GM23338 (cell line): ENCODE data around the gene C9orf85. TPM values are rescaled to one million over a fixed set of nuclear protein-coding genes. Genes with fewer than 3 reads are reported as not detected.
A peak's percentile ranks its signal among the peaks of the same experiment; 100 is the strongest.
"Not testable (repeated sequence)": the region's sequence is repeated elsewhere in the genome, so short reads cannot be mapped to it uniquely, and the experiment has no call there.

Experiments
- ATAC-seq: fragments of 200-7000 bp; cut with Tn5 transposase; 3 replicates; pipeline ENCODE4 v1.9.1; 2020
- DNase-seq: peaks from one replicate; pipeline ENCODE4 v3.0.0-alpha.2; 2015; ENCODE audit warnings: low spot score
- H2AFZ ChIP-seq: fragments of 200-600 bp; sonication (generic); 2 replicates; pipeline ENCODE4 v1.8.0; 2016; ENCODE audit warnings: antibody characterized with exemption, mild to moderate bottlenecking, moderate library complexity
- H3F3A ChIP-seq: fragments of 200-600 bp; sonication (generic); replicated peaks from 2 replicates; pipeline ENCODE4 v1.8.0; 2017; ENCODE audit warnings: antibody characterized with exemption, mixed run types, low read depth
- H3K27ac ChIP-seq: fragments of 200-600 bp; sonication (generic); 2 replicates; pipeline ENCODE4 v1.6.1; 2016; ENCODE audit warnings: low read depth
- H3K27me3 ChIP-seq: fragments of 200-600 bp; sonication (generic); 2 replicates; pipeline ENCODE4 v1.8.0; 2016; ENCODE audit warnings: mild to moderate bottlenecking, mixed run types, moderate library complexity; ENCODE audit not compliant: insufficient read depth
- H3K36me3 ChIP-seq: fragments of 200-600 bp; sonication (generic); 2 replicates; pipeline ENCODE4 v1.8.0; 2016; ENCODE audit warnings: mild to moderate bottlenecking; ENCODE audit not compliant: insufficient read depth
- H3K4me1 ChIP-seq: fragments of 200-600 bp; sonication (generic); 2 replicates; pipeline ENCODE4 v1.8.0; 2016; ENCODE audit warnings: mild to moderate bottlenecking, moderate library complexity; ENCODE audit not compliant: insufficient read depth
- H3K4me2 ChIP-seq: fragments of 200-600 bp; sonication (generic); 2 replicates; pipeline ENCODE4 v1.7.1; 2017; ENCODE audit warnings: mixed run types
- H3K4me3 ChIP-seq: fragments of 200-600 bp; sonication (generic); 2 replicates; pipeline ENCODE4 v1.6.1; 2016; ENCODE audit warnings: mixed run types
- H3K79me2 ChIP-seq: fragments of 200-600 bp; sonication (generic); replicated peaks from 2 replicates; pipeline ENCODE4 v1.8.0; 2017; ENCODE audit warnings: mild to moderate bottlenecking; ENCODE audit not compliant: insufficient read depth
- H3K9me2 ChIP-seq: fragments of 200-600 bp; sonication (generic); 2 replicates; pipeline ENCODE4 v1.8.0; 2017; ENCODE audit not compliant: insufficient read depth
- H4K20me1 ChIP-seq: fragments of 200-600 bp; sonication (generic); replicated peaks from 2 replicates; pipeline ENCODE4 v1.8.0; 2017; ENCODE audit warnings: mild to moderate bottlenecking; ENCODE audit not compliant: insufficient read depth
- H3K27ac Mint-ChIP-seq: 2 replicates; pipeline ENCODE4 v1.8.0; 2020; ENCODE audit warnings: inconsistent platforms, mild to moderate bottlenecking, moderate library complexity, mixed read lengths
- H3K27me3 Mint-ChIP-seq: 3 replicates; pipeline ENCODE4 v1.8.0; 2022; ENCODE audit warnings: low read depth, mild to moderate bottlenecking, moderate library complexity, mixed read lengths, inconsistent platforms; ENCODE audit not compliant: insufficient read depth, poor library complexity
- H3K36me3 Mint-ChIP-seq: 3 replicates; pipeline ENCODE4 v1.8.0; 2021; ENCODE audit warnings: low read depth, mild to moderate bottlenecking, inconsistent platforms, moderate library complexity, mixed read lengths
- H3K4me1 Mint-ChIP-seq: 3 replicates; pipeline ENCODE4 v1.8.0; 2020; ENCODE audit warnings: mild to moderate bottlenecking, inconsistent platforms, mixed read lengths
- H3K4me3 Mint-ChIP-seq: 3 replicates; pipeline ENCODE4 v1.8.0; 2021; ENCODE audit warnings: moderate library complexity, mild to moderate bottlenecking, inconsistent platforms, mixed read lengths
- H3K9me3 Mint-ChIP-seq: 3 replicates; pipeline ENCODE4 v1.8.0; 2020; ENCODE audit warnings: moderate library complexity, mild to moderate bottlenecking, inconsistent platforms, mixed read lengths
- CREB1 ChIP-seq: fragments of 250-450 bp; sonication (Bioruptor Pico); IDR thresholded peaks from 2 replicates; pipeline ENCODE4 v1.5.0; 2020; ENCODE audit warnings: low read depth, mild to moderate bottlenecking, moderate library complexity
- ETS1 ChIP-seq: IDR thresholded peaks from 2 replicates; pipeline ENCODE4 v1.6.1; 2016; ENCODE audit warnings: antibody characterized with exemption
- EZH2phosphoT487 ChIP-seq: fragments of 200-600 bp; sonication (generic); IDR thresholded peaks from one replicate; pipeline ENCODE4 v1.8.1; 2018; ENCODE audit warnings: antibody characterized with exemption; ENCODE audit not compliant: unreplicated experiment
- JUNB ChIP-seq: IDR thresholded peaks from one replicate; pipeline ENCODE4 v1.6.1; 2016; ENCODE audit warnings: antibody characterized with exemption; ENCODE audit not compliant: unreplicated experiment
- NANOG ChIP-seq: IDR thresholded peaks from 2 replicates; pipeline ENCODE4 v1.6.1; 2016; ENCODE audit warnings: antibody characterized with exemption, borderline replicate concordance
- POLR2AphosphoS5 ChIP-seq: IDR thresholded peaks from 2 replicates; pipeline ENCODE4 v1.6.1; 2016; ENCODE audit warnings: antibody characterized with exemption, low read depth
- REST ChIP-seq: IDR thresholded peaks from one replicate; pipeline ENCODE4 v1.6.1; 2018; ENCODE audit warnings: antibody characterized with exemption; ENCODE audit not compliant: unreplicated experiment
- ZNF331 ChIP-seq: fragments of 250-450 bp; sonication (Bioruptor Pico); IDR thresholded peaks from 2 replicates; pipeline ENCODE4 v1.5.0; 2020; ENCODE audit warnings: low read depth, mild to moderate bottlenecking, moderate library complexity
- polyA plus RNA-seq: library from polyadenylated mRNA; unstranded; fragments of >200 nt; fragmentation: Nextera tagmentation; extraction: Ambion mirVana; gene quantifications from 2 replicates; pipeline ENCODE4 v1.2.1, GENCODE V29; 2016
- total RNA-seq: library from RNA; depleted of rRNA; stranded (reverse); fragments of >200 nt; shearing (Covaris generic); gene quantifications from 2 replicates; pipeline ENCODE4 v1.2.3, GENCODE V29; 2014

The C9orf85 gene
- total and polyA plus RNA-seq, 2 experiments from 2014 or later = 10.3 to 20.8 TPM

DNA sequence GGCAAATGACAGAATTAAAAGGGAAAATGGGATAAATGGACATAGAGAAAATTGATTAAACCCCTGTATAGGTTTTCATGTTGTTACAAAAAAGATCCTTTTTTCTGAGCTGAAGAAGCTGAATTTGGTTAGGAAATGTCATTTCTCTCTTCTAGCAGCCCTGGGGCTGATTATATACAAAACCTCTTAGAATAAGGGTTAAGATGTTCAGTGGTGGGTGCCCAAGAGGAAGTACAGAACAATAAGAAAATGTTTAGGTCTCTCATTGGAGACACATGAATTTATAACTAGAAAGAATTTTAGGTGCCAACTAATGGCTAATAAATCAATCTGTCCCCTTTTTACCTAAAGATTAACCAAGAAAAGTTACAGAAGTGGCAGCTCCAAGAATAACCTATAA is 14.7 kb upstream of the C9orf85 start:
- peaks cover 16% of the 10 kb centered on the region; the same call in 2 of the 3 replicates for H3K36me3 Mint-ChIP-seq

GRCh38 chr9:71897577-71897976 is 13.9 kb upstream of the C9orf85 start:
- no peak for ATAC-seq
- TF ChIP-seq CREB1 (CRISPR knock-in tag) (no peak), ZNF331 (CRISPR knock-in tag) (no peak), ETS1 (no peak), EZH2phosphoT487 (no peak), REST (no peak)
- no peaks in the 10 kb centered on the region for H3K27me3 Mint-ChIP-seq
- Histone ChIP-seq H3K4me2 (0 out of 2 replicates have a peak overlapping the region, but pooled peaks have one; percentile 34), H3K27ac (no peak overlapping the region), H2AFZ (no peak overlapping the region), H3K79me2 (peaks cover 100% of the 10 kb centered on the region), H4K20me1 (peaks cover 57% of the 10 kb centered on the region), H3F3A (no peaks in the 10 kb centered on the region), H3K4me1 (peaks cover 68% of the 10 kb centered on the region), H3K4me3 (no peak overlapping the region), H3K27me3 (no peaks in the 10 kb centered on the region), H3K9me2 (no peaks in the 10 kb centered on the region), H3K36me3 (no peaks in the 10 kb centered on the region)
- no peak overlapping the region for H3K4me3 Mint-ChIP-seq
- H3K9me3 Mint-ChIP-seq = no peaks in the 10 kb centered on the region
- H3K27ac Mint-ChIP-seq = no peak overlapping the region
- peaks cover 69% of the 10 kb centered on the region for H3K4me1 Mint-ChIP-seq
- no peak for DNase-seq
- peaks cover 16% of the 10 kb centered on the region; the same call in 2 of the 3 replicates for H3K36me3 Mint-ChIP-seq

More for the DNA sequence above, 14.7 kb upstream of the C9orf85 start:
- peaks cover 60% of the 10 kb centered on the region for H3K4me1 ChIP-seq
- no peak overlapping the region for H3K4me2 ChIP-seq
- Mint-ChIP-seq H3K4me1 (peaks cover 60% of the 10 kb centered on the region), H3K9me3 (no peaks in the 10 kb centered on the region), H3K27ac (peak overlapping the region; percentile 40; the same call in 1 of the 2 replicates), H3K27me3 (no peaks in the 10 kb centered on the region), H3K4me3 (no peak overlapping the region)
- peaks cover 100% of the 10 kb centered on the region for H3K79me2 ChIP-seq
- H3K9me2 ChIP-seq = no peaks in the 10 kb centered on the region
- no peak for DNase-seq
- no peak overlapping the region for H3K4me3 ChIP-seq
- TF ChIP-seq NANOG = no peak
- TF ChIP-seq REST = no peak
- TF ChIP-seq POLR2AphosphoS5 = no peak
- no peak for TF ChIP-seq JUNB
- TF ChIP-seq ETS1 = no peak
- no peak for TF ChIP-seq ZNF331 (CRISPR knock-in tag)
- TF ChIP-seq EZH2phosphoT487 = no peak
- ATAC-seq = no peak
- H2AFZ ChIP-seq = no peak overlapping the region
- no peaks in the 10 kb centered on the region for H3F3A ChIP-seq
- peaks cover 63% of the 10 kb centered on the region for H4K20me1 ChIP-seq
- H3K27ac ChIP-seq = no peak overlapping the region
- no peaks in the 10 kb centered on the region for H3K27me3 ChIP-seq
- H3K36me3 ChIP-seq = no peaks in the 10 kb centered on the region

DNA sequence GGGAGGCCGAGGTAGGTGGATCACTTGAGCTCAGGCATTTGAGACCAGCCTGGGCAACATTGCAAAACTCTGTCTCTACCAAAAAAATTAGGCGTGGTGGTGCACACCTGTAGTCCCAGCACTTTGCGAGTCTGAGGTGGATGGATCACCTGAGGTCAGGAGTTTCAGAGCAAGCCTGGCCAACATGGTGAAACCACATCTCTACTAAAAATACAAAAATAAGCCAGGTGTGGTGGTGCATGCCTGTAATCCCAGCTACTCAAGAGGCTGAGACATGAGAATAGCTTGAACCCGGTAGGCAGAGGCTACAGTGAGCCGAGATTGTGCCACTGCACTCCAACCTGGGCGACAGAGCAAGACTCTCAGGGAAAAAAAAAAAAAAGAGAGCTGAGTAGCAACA is 12.7 kb upstream of the C9orf85 start:
- H3K36me3 ChIP-seq, DNase-seq, H3K4me2 ChIP-seq, H3K9me3 Mint-ChIP-seq, H3K9me2 ChIP-seq, H3K27me3 Mint-ChIP-seq, H3K27ac ChIP-seq, H3K27me3 ChIP-seq, H3F3A ChIP-seq, H3K27ac Mint-ChIP-seq, ATAC-seq, H3K4me3 ChIP-seq, H3K4me3 Mint-ChIP-seq, H2AFZ ChIP-seq: not testable (repeated sequence)
- Histone ChIP-seq H3K79me2 (peaks cover 100% of the 10 kb centered on the region), H4K20me1 (peaks cover 55% of the 10 kb centered on the region), H3K4me1 (peaks cover 76% of the 10 kb centered on the region)
- peaks cover 10% of the 10 kb centered on the region; the same call in 2 of the 3 replicates for H3K36me3 Mint-ChIP-seq
- H3K4me1 Mint-ChIP-seq = peaks cover 73% of the 10 kb centered on the region
